NCI-H774 (cell line): ENCODE results near the gene SV2C.
A peak's percentile ranks its signal among the peaks of the same experiment; 100 is the strongest.

Experiments used
- DNase-seq: peaks from one replicate; lab custom pipeline; 2025; lab: John Stamatoyannopoulos, UW

The SV2C gene

GRCh38 chr5:76165029-76165428 is 81.8 kb downstream of the SV2C start:
- DNase-seq = no peak

GRCh38 chr5:76165711-76166374 is 82.7 kb downstream of the SV2C start:
- no peak for DNase-seq

- no peak for DNase-seq
Observed at GRCh38 chr5:76166886-76167576, 83.8 kb downstream of the SV2C start.

- DNase-seq = no peak
Observed at GRCh38 chr5:76169146-76169905, 86.1 kb downstream of the SV2C start.

GRCh38 chr5:76174101-76174500 is 90.9 kb downstream of the SV2C start:
- no peak for DNase-seq

GRCh38 chr5:76175051-76175666 is 92.0 kb downstream of the SV2C start:
- peak; percentile 36 for DNase-seq

- no peak for DNase-seq
Observed at GRCh38 chr5:76175821-76176403, 92.7 kb downstream of the SV2C start.

- no peak for DNase-seq
Observed at GRCh38 chr5:76177978-76178377, 94.8 kb downstream of the SV2C start.

- no peak for DNase-seq
Observed at GRCh38 chr5:76178913-76179312, 95.7 kb downstream of the SV2C start.

GRCh38 chr5:76180814-76181805 is 97.9 kb downstream of the SV2C start:
- no peak for DNase-seq

GRCh38 chr5:76187386-76187785 is 104.2 kb downstream of the SV2C start:
- DNase-seq = no peak

- DNase-seq = no peak
Observed at GRCh38 chr5:76190356-76190755, 107.2 kb downstream of the SV2C start.

- no peak for DNase-seq
Observed at GRCh38 chr5:76192837-76193236, 109.7 kb downstream of the SV2C start.

GRCh38 chr5:76193635-76194034 is 110.5 kb downstream of the SV2C start:
- no peak for DNase-seq

GRCh38 chr5:76194340-76194739 is 111.2 kb downstream of the SV2C start:
- no peak for DNase-seq

GRCh38 chr5:76196457-76196856 is 113.3 kb downstream of the SV2C start:
- no peak for DNase-seq

- DNase-seq = no peak
Observed at GRCh38 chr5:76196886-76197489, 113.8 kb downstream of the SV2C start.

- no peak for DNase-seq
Observed at GRCh38 chr5:76197726-76198125, 114.5 kb downstream of the SV2C start.

- DNase-seq = no peak
Observed at GRCh38 chr5:76199336-76200318, 116.4 kb downstream of the SV2C start.
